ENCODE measurements around the gene HLA-DRA. TPM values are rescaled to one million over a fixed set of nuclear protein-coding genes. Genes with fewer than 3 reads are reported as not detected.
"Not testable (repeated sequence)": the region's sequence is repeated elsewhere in the genome, so short reads cannot be mapped to it uniquely, and the experiment has no call there.

HLA-DRA gene
- total RNA-seq, 1 donor from 2014 or later: not detected

DNA sequence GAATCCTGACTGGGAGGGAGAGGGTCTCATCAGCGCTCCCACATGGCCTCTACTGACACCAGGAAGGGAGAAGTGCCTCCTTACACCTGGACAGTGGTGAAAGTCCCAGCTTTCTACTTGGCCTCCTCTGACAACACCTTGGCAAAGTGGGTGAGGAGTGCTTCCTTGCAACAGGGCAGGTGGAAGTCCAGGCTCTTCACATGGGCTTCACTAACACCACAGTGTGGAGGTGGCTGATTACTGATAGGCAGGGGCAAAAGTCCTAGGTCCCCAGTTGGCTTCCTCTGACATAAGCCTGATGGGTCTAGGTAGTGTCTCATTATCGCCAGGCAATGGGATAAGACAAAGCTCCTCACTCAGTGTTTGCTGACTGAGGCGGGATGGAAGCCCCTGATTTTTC lies 9.5 kb upstream of the HLA-DRA start:
- no peak for DNase-seq (ENCODE audit: low read depth in 2 of 2)

DNA sequence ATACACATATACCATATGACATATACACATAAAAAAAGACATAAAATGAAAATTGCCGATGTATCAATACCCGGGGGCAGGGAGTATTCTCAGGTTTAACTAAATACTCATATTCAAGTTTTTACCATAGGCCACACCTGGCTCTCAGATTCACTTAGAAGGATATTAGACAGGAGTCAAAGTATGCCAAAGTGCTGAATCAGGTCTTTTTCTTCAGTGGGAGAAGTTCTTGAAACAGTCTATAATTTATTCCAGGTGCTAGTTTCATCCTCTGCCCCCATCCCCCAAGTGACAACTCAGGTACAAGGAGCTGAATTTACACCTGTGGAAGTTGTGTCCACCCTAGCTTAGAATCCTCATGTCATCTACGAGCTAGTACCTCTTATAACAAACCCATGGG lies 8.5 kb upstream of the HLA-DRA start:
- no peak for DNase-seq (ENCODE audit: low read depth in 2 of 2)

DNA sequence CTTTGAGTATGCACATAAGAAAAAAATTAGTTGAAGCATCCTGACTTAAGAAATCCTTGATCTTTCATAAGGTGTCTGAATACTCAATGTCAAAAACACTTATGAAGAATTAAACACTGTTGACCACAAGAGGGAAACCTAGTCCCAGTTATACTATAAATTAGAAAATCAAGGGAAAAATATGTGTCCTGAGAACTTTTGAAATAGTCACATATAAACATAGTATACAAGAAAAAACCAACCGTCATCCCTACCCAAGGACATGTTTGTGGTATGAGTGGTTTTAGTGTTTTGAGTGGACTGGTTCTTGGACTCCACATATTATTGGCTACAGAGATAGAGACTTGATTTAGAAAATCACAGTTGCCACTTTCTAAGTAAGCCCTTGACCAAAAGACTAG lies 7.6 kb upstream of the HLA-DRA start:
- peak; percentile 48 to 53 for DNase-seq (ENCODE audit: low read depth in 2 of 2)

DNA sequence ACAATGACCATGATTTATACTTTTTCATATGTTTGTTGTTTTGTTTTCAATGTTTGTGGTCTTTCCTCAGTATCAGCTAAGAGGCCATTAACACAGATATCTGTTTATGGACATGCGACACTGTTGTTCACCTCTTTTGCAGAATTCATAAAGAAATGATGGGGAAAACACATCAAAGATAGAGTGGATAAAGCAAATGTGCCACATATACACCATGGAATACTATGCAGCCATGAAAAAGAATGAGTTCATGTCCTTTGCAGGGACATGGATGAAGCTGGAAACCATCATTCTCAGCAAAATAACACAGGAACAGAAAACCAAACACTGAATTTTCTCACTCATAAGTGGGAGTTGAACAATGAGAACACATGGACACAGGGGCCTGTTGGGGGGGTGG lies 5.7 kb upstream of the HLA-DRA start:
- DNase-seq (ENCODE audit: low read depth in 2 of 2): not testable (repeated sequence)

DNA sequence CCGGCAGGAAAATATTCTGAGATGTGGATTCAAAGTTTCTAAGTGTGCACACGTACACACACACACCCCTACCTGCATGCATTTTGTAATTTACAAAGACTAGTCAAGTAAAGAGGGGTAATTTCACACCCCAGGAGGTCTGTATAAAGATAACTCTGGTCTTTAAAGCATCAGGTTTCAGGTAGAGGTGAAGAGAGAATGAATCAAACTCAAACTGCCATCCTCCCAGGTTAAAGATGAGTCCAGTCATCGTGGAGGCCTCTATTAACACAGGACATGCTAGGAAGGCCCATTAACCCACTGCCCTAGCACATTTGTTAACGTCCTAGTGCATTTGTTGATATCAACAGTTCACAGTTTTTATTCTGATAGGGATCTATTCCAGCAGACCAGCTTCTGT lies 3.5 kb upstream of the HLA-DRA start:
- DNase-seq (ENCODE audit: low read depth in 2 of 2): no peak

DNA sequence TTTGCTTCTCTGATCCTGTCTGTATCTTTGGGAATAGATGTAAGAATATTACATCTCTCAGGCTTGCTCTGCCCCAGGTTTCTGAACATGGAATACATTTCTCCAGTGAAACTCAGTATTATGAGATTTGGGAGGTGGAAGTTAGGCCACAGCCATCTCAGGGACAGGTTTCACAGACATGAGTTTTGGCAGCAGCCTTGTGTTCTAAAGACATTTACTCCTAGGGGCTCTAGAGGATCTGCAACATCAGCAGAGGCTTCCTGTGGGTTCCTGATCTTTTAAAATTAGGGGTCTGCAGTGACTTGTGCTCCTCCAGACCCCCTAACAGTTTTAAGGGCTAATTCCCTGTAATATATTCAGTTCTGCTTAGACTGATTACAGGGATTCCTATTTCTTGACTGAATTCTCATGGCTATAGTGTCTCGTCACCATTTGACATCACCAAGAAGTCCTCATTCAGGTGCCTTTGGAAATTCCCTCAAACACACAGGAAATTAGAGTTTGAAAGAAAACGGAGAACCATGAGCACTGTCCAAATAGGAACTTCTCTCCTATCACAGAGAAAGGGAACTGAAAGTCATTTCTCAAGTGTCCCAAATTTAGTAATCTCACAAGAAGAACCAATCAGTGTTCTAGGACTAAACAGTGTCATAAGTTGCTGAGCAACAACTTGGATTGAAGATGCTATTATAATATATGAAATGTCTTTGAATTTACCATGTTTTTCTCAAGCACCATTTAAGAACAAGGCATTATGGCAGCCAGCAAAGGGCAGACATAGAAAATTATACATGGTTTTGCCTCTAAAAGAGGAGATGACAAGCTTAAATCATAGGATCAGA lies 2.5 kb upstream of the HLA-DRA start:
- peak in 1 of 2 donors; percentile 18 for DNase-seq (ENCODE audit: low read depth in 2 of 2)

DNA sequence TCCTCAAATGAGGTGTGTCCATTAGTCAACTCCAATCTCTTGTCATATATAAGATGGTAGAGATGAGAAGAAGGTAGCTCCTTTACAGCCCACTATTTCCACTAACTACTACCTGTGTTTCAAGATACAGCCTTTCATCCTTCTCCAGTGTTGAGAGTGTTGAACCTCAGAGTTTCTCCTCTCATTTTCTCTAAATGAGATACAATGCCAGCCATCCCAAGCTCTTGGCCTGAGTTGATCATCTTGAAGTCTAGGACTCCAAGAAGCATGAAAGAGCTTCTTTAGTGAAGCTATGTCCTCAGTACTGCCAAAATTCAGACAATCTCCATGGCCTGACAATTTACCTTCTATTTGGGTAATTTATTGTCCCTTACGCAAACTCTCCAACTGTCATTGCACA lies 548 bp upstream of the HLA-DRA start:
- no peak for DNase-seq (ENCODE audit: low read depth in 2 of 2)

GRCh38 chr6:32442243-32442667 lies 2.6 kb downstream of the HLA-DRA start:
- no peak for DNase-seq (ENCODE audit: low read depth in 2 of 2)

DNA sequence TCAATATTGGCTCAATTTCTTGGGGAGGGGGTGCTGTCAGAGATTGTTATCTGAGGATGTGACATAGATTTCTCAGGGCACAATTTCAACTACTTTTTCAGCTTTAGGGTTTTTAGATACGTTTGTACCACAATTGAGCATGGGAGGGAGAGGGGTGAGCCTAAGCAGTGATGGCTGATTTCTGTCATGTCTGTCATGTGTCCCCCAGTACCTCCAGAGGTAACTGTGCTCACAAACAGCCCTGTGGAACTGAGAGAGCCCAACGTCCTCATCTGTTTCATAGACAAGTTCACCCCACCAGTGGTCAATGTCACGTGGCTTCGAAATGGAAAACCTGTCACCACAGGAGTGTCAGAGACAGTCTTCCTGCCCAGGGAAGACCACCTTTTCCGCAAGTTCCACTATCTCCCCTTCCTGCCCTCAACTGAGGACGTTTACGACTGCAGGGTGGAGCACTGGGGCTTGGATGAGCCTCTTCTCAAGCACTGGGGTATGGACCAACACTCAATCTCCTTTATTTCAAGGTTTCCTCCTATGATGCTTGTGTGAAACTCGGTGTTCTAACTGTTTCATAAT lies 3.4 kb downstream of the HLA-DRA start:
- DNase-seq (ENCODE audit: low read depth in 2 of 2): no peak

- no peak for DNase-seq (ENCODE audit: low read depth in 2 of 2)
Measured at GRCh38 chr6:32444433-32444832, 4.7 kb downstream of the HLA-DRA start.

DNA sequence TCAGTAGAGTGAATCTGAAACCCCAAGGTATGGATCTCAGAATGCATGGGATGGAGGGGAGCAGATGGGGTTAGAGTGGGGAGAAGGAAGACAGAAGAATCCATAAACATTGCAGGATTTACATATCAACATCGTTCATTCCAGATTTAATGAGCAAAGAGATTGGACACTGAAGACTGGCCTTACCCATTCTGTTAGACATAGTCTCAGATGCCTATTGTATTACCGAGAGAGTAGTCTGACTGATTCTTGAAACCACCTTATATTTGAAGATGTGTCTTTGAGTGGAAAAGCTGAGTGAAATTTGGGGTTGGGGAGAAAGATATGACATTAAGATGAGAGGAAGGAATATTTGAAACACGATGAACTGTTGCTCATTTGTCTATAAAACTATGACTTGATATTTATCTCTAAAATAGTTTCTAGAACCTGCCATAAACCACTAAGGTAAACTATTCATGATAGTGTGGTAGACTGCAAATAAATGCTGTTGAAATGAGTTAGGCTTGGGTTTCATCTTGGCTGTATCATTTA lies 5.7 kb downstream of the HLA-DRA start:
- DNase-seq (ENCODE audit: low read depth in 2 of 2): no peak

DNA sequence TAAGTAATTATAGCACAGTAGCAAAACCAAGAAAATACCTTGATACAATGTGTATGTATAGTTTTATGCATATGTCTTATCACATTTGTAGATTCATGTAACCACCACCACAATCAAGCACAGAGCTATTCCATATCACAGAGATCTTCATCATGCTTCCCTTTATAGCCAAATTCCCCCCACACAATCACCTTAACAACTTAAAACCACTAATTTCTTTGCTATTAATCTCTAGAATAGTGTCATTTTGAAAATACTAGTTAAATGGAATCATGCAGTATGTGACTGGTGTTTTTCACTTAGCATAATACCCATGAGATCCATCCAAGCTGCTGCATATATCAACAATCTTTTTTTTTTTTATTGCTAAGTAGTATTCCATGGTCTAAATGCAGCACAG lies 8.2 kb downstream of the HLA-DRA start:
- no peak for DNase-seq (ENCODE audit: low read depth in 2 of 2)

GRCh38 chr6:32449088-32449736 lies 9.5 kb downstream of the HLA-DRA start:
- no peak for DNase-seq (ENCODE audit: low read depth in 2 of 2)

- no peak for DNase-seq (ENCODE audit: low read depth in 2 of 2)
Measured at GRCh38 chr6:32457054-32457453, 17.4 kb downstream of the HLA-DRA start.

- no peak for DNase-seq (ENCODE audit: low read depth in 2 of 2)
Measured at GRCh38 chr6:32459781-32460424, 20.2 kb downstream of the HLA-DRA start.

DNA sequence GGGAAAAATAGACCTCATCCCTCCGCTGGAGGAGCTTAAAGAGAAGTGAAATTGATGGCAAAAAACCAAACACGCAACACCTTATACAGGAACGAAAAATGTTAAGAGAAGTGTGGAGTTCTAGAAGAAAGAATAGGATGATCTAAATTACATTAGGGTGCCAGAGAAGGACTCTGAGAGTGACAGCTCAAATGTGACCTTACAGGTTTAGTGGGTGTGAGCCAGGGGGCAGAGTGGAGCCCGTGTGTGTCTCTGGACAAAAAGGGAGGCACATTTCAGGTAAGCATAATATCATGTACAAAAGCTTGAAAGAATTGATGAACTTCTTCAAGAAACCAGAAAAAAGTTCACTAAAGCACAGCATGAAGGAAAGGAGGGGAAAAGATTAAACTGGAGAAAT lies 20.8 kb downstream of the HLA-DRA start:
- DNase-seq (ENCODE audit: low read depth in 2 of 2): no peak

DNA sequence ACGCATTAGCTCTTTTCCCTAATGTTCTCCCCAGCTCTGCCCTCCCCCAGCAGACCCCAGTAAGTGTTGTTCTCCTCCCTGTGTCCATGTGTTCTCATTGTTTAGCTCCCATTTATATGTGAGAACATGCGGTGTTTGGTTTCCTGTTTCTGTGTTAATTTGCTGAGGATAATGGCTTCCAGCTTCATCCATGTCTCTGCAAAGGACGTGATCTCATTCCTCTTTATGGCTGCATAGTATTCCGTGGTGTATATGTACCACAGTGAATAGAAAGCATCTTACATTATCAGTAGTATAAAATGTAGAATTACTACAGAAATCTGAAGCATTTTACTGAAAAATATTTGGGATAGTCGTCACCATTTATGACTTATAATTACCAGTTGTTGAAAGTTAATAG lies 21.8 kb downstream of the HLA-DRA start:
- DNase-seq (ENCODE audit: low read depth in 2 of 2): no peak

DNA sequence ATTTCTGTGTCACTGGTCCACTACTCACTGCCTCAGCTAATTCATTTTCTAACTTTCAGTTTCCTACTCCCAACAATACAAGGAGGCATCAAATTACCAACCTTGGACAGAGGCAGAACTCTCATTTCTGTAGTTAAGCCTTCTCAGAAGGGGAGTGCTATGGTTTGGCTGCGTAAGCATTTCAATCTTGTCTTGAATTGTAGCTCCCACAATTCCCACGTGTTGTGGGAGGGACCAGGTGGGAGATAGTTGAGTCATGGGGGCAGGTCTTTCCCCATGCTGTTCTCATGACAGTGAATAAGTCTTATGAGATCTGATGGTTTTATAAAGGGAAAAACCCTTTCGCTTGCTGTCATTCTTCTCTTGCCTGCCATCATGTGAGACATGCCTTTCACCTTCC lies 22.9 kb downstream of the HLA-DRA start:
- DNase-seq (ENCODE audit: low read depth in 2 of 2): no peak

- not testable (repeated sequence) for DNase-seq (ENCODE audit: low read depth in 2 of 2)
Measured at GRCh38 chr6:32467743-32468503, 28.2 kb downstream of the HLA-DRA start.

DNA sequence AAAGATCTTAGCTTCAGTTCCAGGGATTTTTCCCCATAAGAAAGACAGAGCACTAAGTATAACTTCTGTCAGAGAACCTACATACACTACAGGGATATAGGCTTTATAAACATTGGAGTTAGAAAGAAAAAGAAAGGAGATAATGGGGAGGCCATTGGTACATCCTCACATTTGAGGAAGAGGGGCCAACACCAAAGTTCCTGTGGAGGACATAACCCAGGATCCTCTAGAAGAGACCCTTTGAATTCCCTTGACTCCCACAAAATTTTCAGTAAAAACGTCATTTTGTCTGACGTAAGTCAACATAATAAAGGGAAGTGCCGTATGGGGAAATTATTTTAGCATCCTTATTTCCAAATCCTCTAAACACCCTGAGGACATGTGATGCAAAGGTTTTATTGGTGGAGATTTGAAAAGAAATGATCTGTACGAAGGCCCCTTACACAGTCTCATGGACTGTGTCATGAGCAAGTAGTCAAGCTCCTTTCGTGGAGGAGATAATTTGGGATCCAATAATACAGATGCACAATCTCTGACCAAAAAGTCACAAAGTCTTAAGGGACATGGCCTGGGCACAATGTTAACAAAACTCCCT lies 33.2 kb downstream of the HLA-DRA start:
- DNase-seq (ENCODE audit: low read depth in 2 of 2): no peak

Measured in lung microvascular endothelial cell (primary cell).